H9 (cell line): ENCODE measurements around the gene INPP5A. TPM values are rescaled to one million over a fixed set of nuclear protein-coding genes. Genes with fewer than 3 reads are reported as not detected.
A peak's percentile ranks its signal among the peaks of the same experiment; 100 is the strongest.

Experiments
- DNase-seq: peaks from one replicate; pipeline ENCODE4 v3.0.0-alpha.2; 2017
- H2AFZ ChIP-seq: one replicate; pipeline ENCODE4 v1.6.1; 2013; ENCODE audit warnings: mild to moderate bottlenecking, low read length, control low read depth, moderate library complexity
- H2AK5ac ChIP-seq: 2 replicates; pipeline ENCODE4 v1.6.1; 2013; ENCODE audit warnings: low read length, control low read depth, mixed read lengths; ENCODE audit not compliant: insufficient read length
- H2BK120ac ChIP-seq: one replicate; pipeline ENCODE4 v1.6.1; 2013; ENCODE audit warnings: low read depth, mild to moderate bottlenecking, low read length, control low read depth, inconsistent platforms; ENCODE audit not compliant: poor library complexity, severe bottlenecking
- H2BK12ac ChIP-seq: 2 replicates; pipeline ENCODE4 v1.6.1; 2013; ENCODE audit warnings: low read length, control low read depth, mixed read lengths, low read depth; ENCODE audit not compliant: insufficient read length
- H2BK15ac ChIP-seq: 2 replicates; pipeline ENCODE4 v1.6.1; 2013; ENCODE audit warnings: low read depth, low read length, control low read depth
- H2BK20ac ChIP-seq: one replicate; pipeline ENCODE4 v1.6.1; 2013; ENCODE audit warnings: low read depth, mild to moderate bottlenecking, low read length, control low read depth, inconsistent platforms; ENCODE audit not compliant: poor library complexity, severe bottlenecking
- H2BK5ac ChIP-seq: 2 replicates; pipeline ENCODE4 v1.6.1; 2013; ENCODE audit warnings: low read length, control low read depth, mixed read lengths; ENCODE audit not compliant: insufficient read length
- H3K14ac ChIP-seq: 2 replicates; pipeline ENCODE4 v1.6.1; 2013; ENCODE audit warnings: low read length, control low read depth; ENCODE audit not compliant: insufficient read depth
- H3K18ac ChIP-seq: 2 replicates; pipeline ENCODE4 v1.6.1; 2013; ENCODE audit warnings: low read depth, mild to moderate bottlenecking, mixed read lengths, low read length, control low read depth; ENCODE audit not compliant: insufficient read length
- H3K23ac ChIP-seq: 2 replicates; pipeline ENCODE4 v1.6.1; 2013; ENCODE audit warnings: low read length, control low read depth, mixed read lengths, low read depth; ENCODE audit not compliant: insufficient read length
- H3K23me2 ChIP-seq: 2 replicates; pipeline ENCODE4 v1.6.1; 2013; ENCODE audit warnings: low read depth, mild to moderate bottlenecking, mixed read lengths, low read length, control low read depth; ENCODE audit not compliant: insufficient read length, poor library complexity, severe bottlenecking
- H3K27ac ChIP-seq: 2 replicates; pipeline ENCODE4 v1.5.1; 2013; ENCODE audit warnings: low read length, control low read depth, mixed read lengths, low read depth; ENCODE audit not compliant: insufficient read length
- H3K27me3 ChIP-seq: 2 replicates; pipeline ENCODE4 v1.6.1; 2013; ENCODE audit warnings: low read length, control low read depth, inconsistent platforms; ENCODE audit not compliant: insufficient read depth
- H3K4ac ChIP-seq: 2 replicates; pipeline ENCODE4 v1.6.1; 2013; ENCODE audit warnings: low read depth, mild to moderate bottlenecking, control low read depth, inconsistent platforms, low read length, moderate library complexity
- H3K4me1 ChIP-seq: 2 replicates; pipeline ENCODE4 v1.6.1; 2013; ENCODE audit warnings: low read length, control low read depth, inconsistent platforms; ENCODE audit not compliant: insufficient read depth
- H3K4me2 ChIP-seq: 2 replicates; pipeline ENCODE4 v1.6.1; 2013; ENCODE audit warnings: low read length, control low read depth, mixed read lengths; ENCODE audit not compliant: insufficient read length, insufficient read depth
- H3K56ac ChIP-seq: 2 replicates; pipeline ENCODE4 v1.6.1; 2013; ENCODE audit warnings: low read depth, mild to moderate bottlenecking, mixed read lengths, low read length, control low read depth; ENCODE audit not compliant: insufficient read length
- H3K79me1 ChIP-seq: 2 replicates; pipeline ENCODE4 v1.6.1; 2013; ENCODE audit warnings: low read depth, mild to moderate bottlenecking, moderate library complexity, low read length, control low read depth, inconsistent platforms; ENCODE audit not compliant: insufficient read depth, poor library complexity, severe bottlenecking
- H3K79me2 ChIP-seq: 2 replicates; pipeline ENCODE4 v1.6.1; 2013; ENCODE audit warnings: low read length, control low read depth, inconsistent platforms; ENCODE audit not compliant: insufficient read depth
- H3K9ac ChIP-seq: 2 replicates; pipeline ENCODE4 v1.6.1; 2013; ENCODE audit warnings: low read length, control low read depth, mixed read lengths; ENCODE audit not compliant: insufficient read length; ENCODE audit errors: extremely low read depth
- H3K9me3 ChIP-seq: one replicate; pipeline ENCODE4 v1.6.1; 2013; ENCODE audit warnings: low read depth, low read length, inconsistent platforms; ENCODE audit not compliant: control insufficient read depth
- H3T11ph ChIP-seq: one replicate; pipeline ENCODE4 v1.6.1; 2013; ENCODE audit warnings: mild to moderate bottlenecking, low read length, control low read depth, inconsistent platforms
- H4K20me1 ChIP-seq: one replicate; pipeline ENCODE4 v1.6.1; 2013; ENCODE audit not compliant: control insufficient read depth, insufficient read length, insufficient read depth
- H4K5ac ChIP-seq: 2 replicates; pipeline ENCODE4 v1.6.1; 2013; ENCODE audit warnings: low read depth, mild to moderate bottlenecking, mixed read lengths, low read length, control low read depth; ENCODE audit not compliant: insufficient read length
- H4K8ac ChIP-seq: replicated peaks from 2 replicates; pipeline ENCODE4 v1.6.1; 2013; ENCODE audit warnings: low read length, control low read depth, mixed read lengths, low read depth; ENCODE audit not compliant: insufficient read length
- H4K91ac ChIP-seq: 2 replicates; pipeline ENCODE4 v1.6.1; 2013; ENCODE audit warnings: low read depth, mild to moderate bottlenecking, moderate library complexity, mixed read lengths, low read length, control low read depth; ENCODE audit not compliant: insufficient read length
- H3K27ac Mint-ChIP-seq, 3 experiments: 2 replicates in 2 of 3; 3 replicates in 1 of 3; pipeline ENCODE4 v1.8.0; 2020 to 2021; ENCODE audit warnings: mixed read lengths in 3 of 3, mild to moderate bottlenecking in 1 of 3, moderate library complexity in 1 of 3
- H3K27me3 Mint-ChIP-seq: 2 replicates; pipeline ENCODE4 v1.8.0; 2021; ENCODE audit warnings: low read depth, mild to moderate bottlenecking, moderate library complexity, mixed read lengths
- H3K36me3 Mint-ChIP-seq, 3 experiments: 2 replicates in 2 of 3; 3 replicates in 1 of 3; pipeline ENCODE4 v1.8.0; 2020 to 2021; ENCODE audit warnings: low read depth in 3 of 3, mixed read lengths in 3 of 3; ENCODE audit not compliant: insufficient read depth in 1 of 3
- H3K4me1 Mint-ChIP-seq, 2 experiments: 2 replicates each; pipeline ENCODE4 v1.8.0; 2020; ENCODE audit warnings: mixed read lengths in 2 of 2
- H3K4me3 Mint-ChIP-seq, 2 experiments: 2 replicates in 1 of 2; 3 replicates in 1 of 2; pipeline ENCODE4 v1.8.0; 2020 to 2021; ENCODE audit warnings: mild to moderate bottlenecking in 2 of 2, mixed read lengths in 2 of 2, moderate library complexity in 1 of 2
- H3K9me3 Mint-ChIP-seq, 2 experiments: 2 replicates in 1 of 2; 3 replicates in 1 of 2; pipeline ENCODE4 v1.8.0; 2020; ENCODE audit warnings: mild to moderate bottlenecking in 2 of 2, mixed read lengths in 2 of 2, moderate library complexity in 1 of 2
- CTCF ChIP-seq: fragments of 200-600 bp; sonication (generic); conservative IDR thresholded peaks from 3 replicates; pipeline ENCODE4 v1.8.0; 2021; ENCODE audit warnings: antibody characterized with exemption, mild to moderate bottlenecking
- WGBS: extraction: QIAGEN DNeasy Blood & Tissue Kit; methylation state at CpG from one replicate; pipeline ENCODE4 v1.1.7; 2013; ENCODE audit warnings: missing lambda C conversion rate, low lambda C conversion rate, mixed read lengths; ENCODE audit not compliant: insufficient read length; ENCODE audit errors: extremely low coverage; 5-methylcytosine and 5-hydroxymethylcytosine counted together
- total RNA-seq: library from RNA; stranded (reverse); gene quantifications from 2 replicates; pipeline ENCODE4 v1.2.1, GENCODE V29; 2021

INPP5A gene
- total RNA-seq, 1 experiment from 2014 or later: 17.7 TPM

- no peaks in the 10 kb centered on the region for H3K9me3 Mint-ChIP-seq
- Histone ChIP-seq H4K20me1 (no peaks in the 10 kb centered on the region), H3K27me3 (peaks cover 61% of the 10 kb centered on the region), H3K18ac (no peak overlapping the region), H3K9me3 (no peaks in the 10 kb centered on the region), H2BK15ac (no peak overlapping the region), H4K91ac (no peak overlapping the region), H2BK20ac (no peak overlapping the region), H3K14ac (no peak overlapping the region), H2AFZ (no peak overlapping the region), H3K79me1 (no peaks in the 10 kb centered on the region), H3K4me2 (peak overlapping the region; percentile 44), H3K4me1 (0 out of 2 replicates have a peak, but pooled peaks cover 3% of the 10 kb centered on the region), H2BK5ac (no peak overlapping the region), H3K23me2 (peaks cover 7% of the 10 kb centered on the region), H2BK120ac (no peak overlapping the region), H4K8ac (no peak overlapping the region), H2AK5ac (no peak overlapping the region), H3K9ac (no peak overlapping the region), H3K27ac (no peak overlapping the region), H3K4ac (no peak overlapping the region), H3K23ac (no peak overlapping the region), H3K56ac (no peak overlapping the region), H3T11ph (no peak overlapping the region), H2BK12ac (no peak overlapping the region), H4K5ac (no peak overlapping the region), H3K79me2 (no peaks in the 10 kb centered on the region)
- H3K36me3 Mint-ChIP-seq: no peaks in the 10 kb centered on the region
- peaks cover 80% of the 10 kb centered on the region for H3K27me3 Mint-ChIP-seq
- WGBS: no CpG with 5 or more reads among the region's 79 CpGs
- peaks cover 6 to 11% of the 10 kb centered on the region in 2 experiments for H3K4me1 Mint-ChIP-seq
- H3K27ac Mint-ChIP-seq: no peak overlapping the region
- no peak for DNase-seq
- peak; percentile 35; the same call in 2 of the 3 replicates for TF ChIP-seq CTCF
- H3K4me3 Mint-ChIP-seq: peak overlapping the region; percentile 42 to 66
Measured at GRCh38 chr10:132788180-132788830, 250.7 kb downstream of the INPP5A start.
